Astrocyte (in vitro differentiated cells and primary cell): ENCODE data around the gene USP48. TPM values are rescaled to one million over a fixed set of nuclear protein-coding genes. Genes with fewer than 3 reads are reported as not detected.

Experiments
- DNase-seq: peaks from one replicate; pipeline ENCODE4 v3.0.0-alpha.2; 2010; ENCODE audit warnings: low read depth
- FAIRE-seq: peaks from 2 replicates; lab custom pipeline; 2011; peaks lifted over from hg19 to GRCh38; lab: Jason Lieb, UNC
- H2AFZ ChIP-seq: 2 replicates; pipeline ENCODE4 v1.6.0; 2012; ENCODE audit warnings: low read depth, low read length, inconsistent platforms
- H3K27ac ChIP-seq: 2 replicates; pipeline ENCODE4 v1.5.1; 2011; ENCODE audit warnings: low read depth, low read length, inconsistent platforms
- H3K27me3 ChIP-seq: 2 replicates; pipeline ENCODE4 v1.6.0; 2011; ENCODE audit warnings: low read length, inconsistent platforms; ENCODE audit not compliant: insufficient read depth
- H3K36me3 ChIP-seq: 2 replicates; pipeline ENCODE4 v1.5.1; 2011; ENCODE audit warnings: low read length, inconsistent platforms; ENCODE audit not compliant: insufficient read depth
- H3K4me1 ChIP-seq: 2 replicates; pipeline ENCODE4 v1.5.1; 2011; ENCODE audit warnings: low read length, inconsistent platforms; ENCODE audit not compliant: insufficient read depth
- H3K4me2 ChIP-seq: 2 replicates; pipeline ENCODE4 v1.6.0; 2012; ENCODE audit warnings: low read length, inconsistent platforms
- H3K4me3 ChIP-seq: 2 replicates; pipeline ENCODE4 v1.5.1; 2011; ENCODE audit warnings: low read depth, mild to moderate bottlenecking, low read length, inconsistent platforms; ENCODE audit not compliant: insufficient read depth
- H3K79me2 ChIP-seq: 2 replicates; pipeline ENCODE4 v1.6.0; 2012; ENCODE audit warnings: mild to moderate bottlenecking, low read length, inconsistent platforms; ENCODE audit not compliant: insufficient read depth
- H3K9ac ChIP-seq: 2 replicates; pipeline ENCODE4 v1.6.0; 2012; ENCODE audit warnings: mild to moderate bottlenecking, low read length, inconsistent platforms
- H3K9me3 ChIP-seq: 2 replicates; pipeline ENCODE4 v1.5.1; 2012; ENCODE audit warnings: low read depth, mild to moderate bottlenecking, low read length, inconsistent platforms; ENCODE audit not compliant: insufficient read depth
- H4K20me1 ChIP-seq: 2 replicates; pipeline ENCODE4 v1.6.0; 2012; ENCODE audit warnings: low read length, inconsistent platforms; ENCODE audit not compliant: insufficient read depth
- H3K27ac Mint-ChIP-seq: one replicate; pipeline ENCODE4 v1.8.0; 2021; ENCODE audit warnings: mild to moderate bottlenecking, mixed read lengths; ENCODE audit not compliant: unreplicated experiment
- H3K27me3 Mint-ChIP-seq: one replicate; pipeline ENCODE4 v1.8.0; 2021; ENCODE audit warnings: low read depth, mixed read lengths; ENCODE audit not compliant: unreplicated experiment
- H3K36me3 Mint-ChIP-seq: one replicate; pipeline ENCODE4 v1.8.0; 2021; ENCODE audit warnings: low read depth, mixed read lengths; ENCODE audit not compliant: unreplicated experiment
- H3K4me1 Mint-ChIP-seq: one replicate; pipeline ENCODE4 v1.8.0; 2021; ENCODE audit warnings: low read depth, mixed read lengths; ENCODE audit not compliant: unreplicated experiment
- H3K4me3 Mint-ChIP-seq: one replicate; pipeline ENCODE4 v1.8.0; 2021; ENCODE audit warnings: mild to moderate bottlenecking, moderate library complexity, mixed read lengths; ENCODE audit not compliant: unreplicated experiment
- H3K9me3 Mint-ChIP-seq: one replicate; pipeline ENCODE4 v1.8.0; 2021; ENCODE audit warnings: mild to moderate bottlenecking, mixed read lengths; ENCODE audit not compliant: unreplicated experiment
- EZH2 ChIP-seq: IDR thresholded peaks from 2 replicates; pipeline ENCODE4 v1.6.1; 2012; ENCODE audit warnings: mild to moderate bottlenecking, low read length, inconsistent platforms; ENCODE audit not compliant: insufficient read depth
- total RNA-seq: library from RNA; stranded (reverse); gene quantifications from 2 replicates; pipeline ENCODE4 v1.2.1, GENCODE V29; 2021
- TF ChIP-seq, protein P1 (sequence below): IDR thresholded peaks from 2 replicates; pipeline ENCODE4 v1.5.1; 2011; ENCODE audit warnings: low read depth, mild to moderate bottlenecking, inconsistent platforms, low read length, moderate library complexity; ENCODE audit not compliant: insufficient read depth

USP48 gene
- total RNA-seq, 1 donor from 2014 or later = 85.7 TPM

DNA sequence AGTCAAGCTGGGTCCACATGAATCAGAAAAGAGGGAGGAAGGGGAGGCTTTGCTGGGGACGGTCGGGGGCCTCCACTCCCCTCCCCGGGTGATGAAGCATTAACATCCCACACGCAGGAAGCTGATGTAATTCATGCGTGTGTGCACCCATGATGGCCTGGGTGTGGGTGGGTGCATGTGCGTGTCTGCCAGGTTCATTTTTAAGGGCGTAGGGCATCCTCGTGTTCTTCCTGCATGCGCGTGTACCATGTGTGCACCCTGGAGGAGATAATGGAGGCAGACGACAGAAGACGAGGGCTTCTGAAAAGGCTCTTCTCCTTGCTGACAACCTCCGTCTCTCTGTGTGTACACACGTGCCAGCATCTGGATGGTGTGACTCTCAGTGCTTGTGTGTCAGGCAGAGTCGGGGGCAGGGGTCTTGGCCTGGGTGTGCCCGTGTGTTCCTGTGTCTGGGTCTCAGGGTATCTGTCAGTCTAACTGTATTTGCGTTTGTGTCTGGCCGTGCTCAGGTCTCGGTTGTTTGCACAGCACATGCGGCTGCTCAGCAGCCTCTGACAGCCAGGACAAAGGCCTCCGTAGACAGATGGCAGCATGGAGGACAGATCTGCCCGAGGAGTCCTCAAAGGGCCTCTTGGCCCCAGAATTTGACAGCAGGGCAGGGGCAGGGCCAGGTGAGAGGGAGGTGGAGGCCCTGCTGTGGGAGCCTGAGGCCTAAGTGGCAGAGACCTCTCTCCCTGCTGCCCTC lies 116.2 kb downstream of the USP48 start:
- Mint-ChIP-seq H3K36me3 (no peaks in the 10 kb centered on the region), H3K27me3 (peaks cover 27% of the 10 kb centered on the region), H3K9me3 (no peaks in the 10 kb centered on the region), H3K4me3 (peak overlapping the region; percentile 57), H3K27ac (no peak overlapping the region), H3K4me1 (peaks cover 6% of the 10 kb centered on the region)
- no peak for FAIRE-seq
- Histone ChIP-seq H4K20me1 (peaks cover 39% of the 10 kb centered on the region), H3K4me2 (no peak overlapping the region), H3K79me2 (no peaks in the 10 kb centered on the region), H2AFZ (no peak overlapping the region), H3K36me3 (no peaks in the 10 kb centered on the region), H3K9me3 (no peaks in the 10 kb centered on the region), H3K4me3 (no peak overlapping the region), H3K27me3 (peaks cover 48% of the 10 kb centered on the region), H3K4me1 (peaks cover 15% of the 10 kb centered on the region), H3K9ac (no peak overlapping the region), H3K27ac (no peak overlapping the region)
- DNase-seq = no peak
- TF ChIP-seq, protein P1, sequence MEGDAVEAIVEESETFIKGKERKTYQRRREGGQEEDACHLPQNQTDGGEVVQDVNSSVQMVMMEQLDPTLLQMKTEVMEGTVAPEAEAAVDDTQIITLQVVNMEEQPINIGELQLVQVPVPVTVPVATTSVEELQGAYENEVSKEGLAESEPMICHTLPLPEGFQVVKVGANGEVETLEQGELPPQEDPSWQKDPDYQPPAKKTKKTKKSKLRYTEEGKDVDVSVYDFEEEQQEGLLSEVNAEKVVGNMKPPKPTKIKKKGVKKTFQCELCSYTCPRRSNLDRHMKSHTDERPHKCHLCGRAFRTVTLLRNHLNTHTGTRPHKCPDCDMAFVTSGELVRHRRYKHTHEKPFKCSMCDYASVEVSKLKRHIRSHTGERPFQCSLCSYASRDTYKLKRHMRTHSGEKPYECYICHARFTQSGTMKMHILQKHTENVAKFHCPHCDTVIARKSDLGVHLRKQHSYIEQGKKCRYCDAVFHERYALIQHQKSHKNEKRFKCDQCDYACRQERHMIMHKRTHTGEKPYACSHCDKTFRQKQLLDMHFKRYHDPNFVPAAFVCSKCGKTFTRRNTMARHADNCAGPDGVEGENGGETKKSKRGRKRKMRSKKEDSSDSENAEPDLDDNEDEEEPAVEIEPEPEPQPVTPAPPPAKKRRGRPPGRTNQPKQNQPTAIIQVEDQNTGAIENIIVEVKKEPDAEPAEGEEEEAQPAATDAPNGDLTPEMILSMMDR = no peak
- TF ChIP-seq EZH2 = no peak

DNA sequence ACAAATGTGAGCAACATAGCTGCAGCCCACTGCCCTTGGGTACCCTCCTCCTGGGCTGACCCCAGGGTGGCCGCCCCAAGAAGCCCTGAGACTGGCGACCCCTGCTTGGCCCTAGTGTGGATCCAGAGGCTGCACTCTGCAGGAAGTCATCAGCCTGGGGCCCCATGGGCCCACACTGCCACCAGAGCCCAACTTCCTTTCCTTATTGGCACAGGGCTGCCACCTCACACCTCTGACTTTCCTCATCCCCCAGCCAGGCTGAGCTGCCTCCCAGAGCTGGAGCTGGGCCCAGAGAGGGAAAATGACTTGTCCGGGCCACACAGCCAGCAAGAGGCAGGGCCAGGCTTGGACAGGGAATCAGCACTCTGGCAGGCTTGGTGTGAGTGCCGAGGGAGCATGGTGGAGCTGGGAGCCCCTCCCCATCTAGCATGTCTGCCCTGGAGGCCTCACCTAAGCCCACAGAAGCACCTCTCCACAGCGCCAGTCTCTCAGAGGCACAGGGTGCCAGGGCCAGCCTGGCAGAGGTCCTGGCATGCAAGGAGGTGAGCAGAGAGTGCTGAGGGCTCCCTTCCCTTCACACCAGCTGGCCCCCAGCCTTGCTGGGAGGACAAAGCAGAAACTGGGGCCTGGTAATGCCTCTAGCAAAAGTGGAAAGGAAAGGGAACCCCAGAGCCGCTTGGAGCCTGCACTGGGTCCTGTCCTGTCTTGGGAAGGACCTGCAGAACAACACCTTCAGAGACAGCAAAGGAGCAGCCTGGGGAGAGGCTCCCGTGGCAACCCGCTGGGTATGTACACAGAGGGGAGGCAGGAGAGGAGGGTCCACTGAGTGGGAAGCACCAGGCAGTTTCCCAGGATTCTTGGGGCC lies 117.0 kb downstream of the USP48 start:
- H3K4me3 Mint-ChIP-seq = no peak overlapping the region
- Histone ChIP-seq H3K27ac (no peak overlapping the region), H3K4me1 (peaks cover 13% of the 10 kb centered on the region), H3K36me3 (no peaks in the 10 kb centered on the region), H3K4me3 (no peak overlapping the region), H3K4me2 (no peak overlapping the region), H3K9me3 (no peaks in the 10 kb centered on the region), H3K79me2 (no peaks in the 10 kb centered on the region), H4K20me1 (peaks cover 31% of the 10 kb centered on the region), H3K9ac (no peak overlapping the region), H2AFZ (no peak overlapping the region), H3K27me3 (peaks cover 50% of the 10 kb centered on the region)
- peaks cover 33% of the 10 kb centered on the region for H3K27me3 Mint-ChIP-seq
- no peaks in the 10 kb centered on the region for H3K9me3 Mint-ChIP-seq
- H3K27ac Mint-ChIP-seq = no peak overlapping the region
- TF ChIP-seq, protein P1 = no peak
- no peak for FAIRE-seq
- H3K36me3 Mint-ChIP-seq = no peaks in the 10 kb centered on the region
- DNase-seq = no peak
- peaks cover 6% of the 10 kb centered on the region for H3K4me1 Mint-ChIP-seq
